Stimulated activated CD4-positive, alpha-beta T cell treated with anti-CD3 and anti-CD28 coated beads, TNF-alpha, amount 100 ng/mL, for 24 hours (primary cell): ENCODE results near the gene PPFIA1.
"Not testable (repeated sequence)": the region's sequence is repeated elsewhere in the genome, so short reads cannot be mapped to it uniquely, and the experiment has no call there.

Experiments
- DNase-seq, 3 experiments: peaks; one replicate each; pipeline ENCODE4 v3.0.0-alpha.2; 2020; ENCODE audit warnings: low read depth in 3 of 3

The PPFIA1 gene

DNA sequence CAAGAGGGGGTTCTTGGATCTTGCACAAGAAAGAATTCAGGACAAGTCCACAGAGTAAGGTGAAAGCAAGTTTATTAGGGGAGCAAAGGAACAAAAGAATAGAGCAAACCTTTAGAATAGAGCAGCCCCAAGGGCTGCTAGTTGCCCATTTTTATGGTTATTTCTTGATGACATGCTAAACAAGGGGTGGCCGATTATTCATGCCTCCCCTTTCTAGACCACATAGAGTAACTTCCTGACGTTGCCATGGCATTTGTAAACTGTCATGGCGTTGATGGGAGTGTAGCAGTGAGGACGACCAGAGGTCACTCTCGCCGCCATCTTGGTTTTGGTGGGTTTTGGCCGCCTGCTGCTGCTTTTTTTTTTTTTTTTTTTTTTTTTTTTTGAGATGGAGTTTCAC lies 120.4 kb downstream of the PPFIA1 start:
- not testable (repeated sequence) for DNase-seq

DNA sequence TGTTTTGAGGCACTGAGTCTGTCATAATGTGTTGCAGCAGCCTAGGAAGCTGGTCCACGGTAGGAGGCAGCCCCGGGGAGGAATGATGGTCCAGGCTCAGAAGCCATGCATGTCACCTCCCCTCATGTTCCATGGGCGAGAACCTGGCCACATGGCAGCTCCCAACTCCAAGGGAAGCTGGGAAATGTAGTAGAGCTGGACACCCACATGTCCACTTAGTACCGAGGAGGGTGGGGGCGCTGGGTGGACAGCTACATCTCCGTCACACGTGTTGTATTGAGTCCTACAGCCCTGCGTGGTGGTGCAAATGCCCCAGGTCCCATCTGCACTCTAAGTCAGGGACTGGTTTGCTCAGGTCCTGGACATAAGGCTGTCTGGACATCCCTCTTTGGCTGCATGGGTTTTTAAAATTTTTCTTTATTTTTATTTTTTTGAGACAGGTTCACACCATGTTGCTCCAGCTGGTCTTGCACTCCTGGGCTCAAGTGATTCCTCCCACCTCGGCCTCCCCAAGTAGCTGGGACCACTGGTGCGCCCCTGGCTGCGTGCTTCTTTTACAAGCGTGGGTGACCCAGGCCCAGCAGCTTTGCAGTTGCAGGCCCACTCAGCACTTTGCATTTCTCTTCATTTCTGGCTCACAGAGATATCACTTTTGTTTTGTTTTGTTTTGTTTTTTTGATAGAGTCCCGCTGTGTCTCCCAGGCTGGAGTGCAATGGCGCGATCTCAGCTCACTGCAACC lies 123.9 kb downstream of the PPFIA1 start:
- DNase-seq: no peak

DNA sequence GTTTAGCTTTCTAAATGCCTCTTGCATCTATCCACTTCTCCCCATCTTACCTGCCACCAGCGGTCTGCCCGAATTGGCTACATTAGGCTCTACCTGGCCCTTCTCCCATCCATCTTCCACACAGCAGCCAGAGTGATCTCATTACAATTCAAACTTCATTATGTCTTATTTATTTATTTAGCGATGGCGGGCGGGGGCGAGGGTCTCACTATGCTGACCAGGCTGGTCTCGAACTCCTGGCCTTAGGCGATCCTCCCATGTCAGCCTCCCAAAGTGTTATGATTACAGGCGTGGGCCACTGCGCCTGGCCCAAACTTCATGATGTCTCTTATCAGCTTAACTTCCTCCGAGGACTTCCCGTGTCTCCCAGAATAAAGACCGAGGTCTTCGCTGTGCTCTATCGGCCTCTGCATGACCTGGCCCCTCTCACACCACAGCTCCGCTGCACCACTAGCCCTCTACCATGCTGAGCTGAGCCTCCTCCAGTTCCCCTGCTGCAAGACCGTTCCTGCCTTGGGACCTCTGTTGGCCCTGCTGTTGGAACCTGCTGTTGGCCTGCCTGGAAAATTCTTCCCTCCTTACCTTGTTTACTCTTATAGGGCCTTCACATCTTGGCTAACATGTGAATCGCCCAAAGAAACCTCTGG lies 127.0 kb downstream of the PPFIA1 start:
- DNase-seq: no peak

DNA sequence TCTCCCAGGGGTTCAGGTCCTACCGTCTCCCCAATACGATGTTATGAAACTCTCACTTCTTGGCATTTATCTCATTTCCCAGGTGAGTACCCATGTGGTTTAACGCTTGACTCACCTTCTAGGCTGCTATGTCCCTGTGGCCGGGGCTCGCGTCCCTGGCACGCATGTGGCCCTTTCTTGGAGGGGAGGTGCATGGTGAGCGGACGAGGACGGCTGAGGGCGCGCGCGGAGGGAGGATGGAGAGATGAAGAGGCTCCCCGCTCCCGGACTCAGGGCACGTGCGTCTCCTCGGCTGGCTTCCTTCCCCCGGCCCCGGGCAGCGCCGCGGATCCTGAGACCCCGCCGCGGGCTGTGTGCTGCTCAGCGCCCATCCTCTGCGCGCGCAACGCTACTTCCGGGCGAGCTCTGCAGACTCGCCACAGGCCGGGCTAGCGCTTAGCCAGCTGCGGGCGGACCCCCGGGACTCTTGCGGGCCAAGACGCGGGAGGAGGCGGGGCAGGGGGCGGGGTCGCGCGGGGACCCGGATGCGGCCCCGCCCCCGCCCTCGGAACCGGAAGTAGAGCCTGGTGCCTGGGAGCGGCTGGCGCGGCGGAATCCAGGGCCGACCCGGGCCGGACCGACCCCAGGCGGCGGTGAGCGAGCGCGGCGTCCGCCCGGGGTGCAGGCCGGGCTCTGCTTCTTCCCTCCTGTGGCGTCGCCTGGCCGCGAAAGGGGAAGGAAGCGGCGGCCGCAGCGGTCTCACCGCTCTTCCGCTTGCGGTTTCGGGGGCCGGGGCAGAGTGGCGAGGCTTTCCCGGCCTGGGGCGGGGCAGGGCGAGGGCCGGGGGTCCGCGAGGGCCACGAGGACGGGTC lies 127.7 kb downstream of the PPFIA1 start, which contains the start of gene CTTN:
TSS of gene CTTN (plus strand) at position 547 of the 851 bp plus-strand sequence. CDS start 8,769 bp downstream, outside the sequence.
- DNase-seq: peak; percentile 55 to 71 (median 60)

DNA sequence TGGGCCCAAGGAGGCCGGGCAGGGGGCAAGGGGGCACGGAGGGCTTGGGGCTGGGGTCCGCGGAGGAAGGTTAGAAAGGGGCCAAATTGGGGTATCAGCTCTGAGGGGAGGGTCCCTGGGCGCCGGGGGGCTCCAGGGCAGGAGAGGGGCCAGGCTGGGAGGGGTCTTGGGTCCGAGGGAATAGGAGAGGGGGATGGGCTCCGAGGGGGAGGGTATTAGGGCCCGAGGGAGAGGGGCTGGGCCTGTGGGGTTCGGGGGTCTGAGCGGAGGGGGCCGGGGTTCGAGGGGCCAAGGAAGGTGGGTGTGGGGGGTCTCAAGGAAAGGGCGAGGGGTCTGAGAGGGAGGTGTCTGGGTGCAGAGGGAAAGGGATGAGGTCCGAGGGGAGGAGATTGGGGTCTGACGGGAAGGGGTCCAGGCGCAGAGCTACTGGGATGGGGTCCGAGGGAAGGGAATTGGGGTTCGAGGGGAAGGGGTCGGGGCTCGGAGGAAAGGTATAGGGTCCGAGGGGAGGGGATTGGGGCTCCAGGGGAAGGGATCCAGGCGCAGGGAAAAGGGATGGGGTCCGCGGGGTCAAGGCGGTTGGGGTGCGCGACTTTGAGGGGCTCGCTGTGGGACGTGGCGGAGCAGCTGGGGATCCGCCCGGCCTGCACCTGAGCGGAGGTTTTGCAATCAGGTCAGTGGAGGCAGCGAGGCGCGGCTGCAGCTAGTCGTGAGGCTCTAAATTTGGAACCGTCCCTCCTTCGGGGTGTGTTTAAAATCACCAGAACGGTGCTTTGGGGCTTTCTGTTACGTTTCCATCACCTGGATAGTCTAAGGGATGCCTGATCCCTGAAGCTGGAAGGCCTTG lies 128.6 kb downstream of the PPFIA1 start:
- DNase-seq: no peak

DNA sequence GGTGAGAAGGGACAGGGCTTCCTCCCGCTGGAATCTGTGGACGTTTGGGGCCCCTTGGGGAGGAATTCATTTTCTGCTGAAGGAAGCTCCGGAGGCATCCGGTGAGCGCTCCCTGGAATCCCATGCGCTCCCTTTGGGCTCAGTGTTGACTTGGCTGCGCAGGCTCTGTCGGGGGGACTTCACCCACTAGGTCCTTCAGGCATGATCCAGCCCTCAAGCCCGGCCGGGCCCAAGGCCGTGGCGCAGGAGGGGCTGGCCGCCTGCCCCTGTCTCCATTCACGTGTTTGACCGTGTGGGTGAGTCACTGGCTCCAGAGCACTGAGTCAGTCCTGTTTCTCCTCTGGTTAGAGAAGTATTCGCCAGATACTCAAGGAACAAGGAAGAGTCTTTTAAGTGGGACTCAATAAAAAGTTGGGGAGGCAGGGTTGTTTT lies 129.2 kb downstream of the PPFIA1 start:
- no peak for DNase-seq

DNA sequence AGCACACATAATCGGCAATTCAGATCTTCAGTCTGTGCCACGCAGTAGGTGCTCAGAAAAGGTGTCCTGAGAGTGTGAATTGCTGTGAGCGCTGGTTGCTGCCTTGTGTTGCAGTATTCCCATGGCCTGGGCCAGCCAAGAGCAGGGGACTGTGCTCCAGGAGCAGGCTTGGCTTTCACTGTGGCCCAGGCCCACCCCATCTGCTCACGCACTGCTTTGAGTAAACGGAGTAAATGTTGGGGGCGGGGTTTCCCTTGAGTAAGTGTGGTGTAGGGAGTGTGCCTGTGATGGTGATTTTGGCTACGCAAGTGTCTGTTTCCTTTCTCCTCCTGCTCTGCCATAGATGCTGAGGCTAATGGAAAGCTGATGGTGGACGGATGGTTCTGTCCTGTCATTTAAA lies 130.2 kb downstream of the PPFIA1 start:
- DNase-seq: no peak

DNA sequence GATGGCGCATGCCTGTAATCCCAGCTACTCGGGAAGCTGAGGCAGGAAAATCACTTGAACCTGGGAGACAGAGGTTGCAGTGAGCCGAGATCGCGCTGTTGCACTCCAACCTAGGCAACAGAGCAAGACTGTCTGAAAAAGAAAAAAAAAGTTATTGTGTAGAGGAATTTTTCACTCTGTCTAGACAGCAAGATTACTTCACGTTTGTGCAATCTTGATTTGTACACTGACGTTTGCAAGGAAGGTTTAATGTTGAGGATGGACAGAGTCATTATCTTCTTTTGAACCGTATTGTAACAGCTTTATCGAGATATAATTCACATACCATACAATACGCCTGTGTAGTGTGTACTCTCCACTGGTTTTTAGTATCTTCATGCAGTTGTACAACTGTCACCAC lies 131.5 kb downstream of the PPFIA1 start:
- no peak for DNase-seq

DNA sequence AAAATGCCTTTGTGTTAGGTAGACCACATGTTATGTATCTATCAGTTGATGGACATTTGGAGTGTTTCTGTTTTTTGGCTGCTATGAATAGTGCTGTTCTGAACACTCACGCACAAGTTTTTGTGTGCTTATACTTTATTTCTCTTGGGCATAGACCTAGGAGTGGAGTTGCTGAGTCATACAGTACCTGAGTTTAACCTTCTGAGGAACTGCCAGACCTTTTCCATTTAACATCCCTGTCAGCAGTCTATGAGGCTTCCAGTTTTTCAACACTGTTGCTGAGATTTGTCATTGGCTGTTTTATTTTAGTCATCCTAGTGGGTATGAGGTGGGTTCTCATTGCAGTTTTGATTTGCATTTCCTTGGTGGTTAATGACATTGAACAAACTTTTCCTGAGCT lies 132.2 kb downstream of the PPFIA1 start:
- no peak for DNase-seq

DNA sequence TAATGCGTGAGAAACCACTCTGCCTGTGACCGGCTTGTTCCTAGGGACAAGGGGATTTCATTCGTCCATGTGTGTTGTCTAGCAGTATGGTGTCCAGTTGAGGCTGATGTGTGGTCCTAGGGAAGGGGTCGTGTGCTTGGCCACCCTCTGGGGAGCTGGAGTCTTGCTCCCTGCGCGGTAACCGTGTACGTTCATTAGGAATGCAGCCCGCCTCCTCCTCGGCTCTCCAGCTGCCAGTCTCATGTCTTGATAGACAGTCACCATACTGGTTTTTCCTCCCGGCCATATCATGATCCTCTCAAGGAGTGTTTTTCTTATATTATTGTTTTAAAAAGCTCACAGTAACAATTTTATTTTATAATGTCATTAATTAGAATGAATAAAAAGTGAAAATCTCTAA lies 133.8 kb downstream of the PPFIA1 start:
- no peak for DNase-seq

DNA sequence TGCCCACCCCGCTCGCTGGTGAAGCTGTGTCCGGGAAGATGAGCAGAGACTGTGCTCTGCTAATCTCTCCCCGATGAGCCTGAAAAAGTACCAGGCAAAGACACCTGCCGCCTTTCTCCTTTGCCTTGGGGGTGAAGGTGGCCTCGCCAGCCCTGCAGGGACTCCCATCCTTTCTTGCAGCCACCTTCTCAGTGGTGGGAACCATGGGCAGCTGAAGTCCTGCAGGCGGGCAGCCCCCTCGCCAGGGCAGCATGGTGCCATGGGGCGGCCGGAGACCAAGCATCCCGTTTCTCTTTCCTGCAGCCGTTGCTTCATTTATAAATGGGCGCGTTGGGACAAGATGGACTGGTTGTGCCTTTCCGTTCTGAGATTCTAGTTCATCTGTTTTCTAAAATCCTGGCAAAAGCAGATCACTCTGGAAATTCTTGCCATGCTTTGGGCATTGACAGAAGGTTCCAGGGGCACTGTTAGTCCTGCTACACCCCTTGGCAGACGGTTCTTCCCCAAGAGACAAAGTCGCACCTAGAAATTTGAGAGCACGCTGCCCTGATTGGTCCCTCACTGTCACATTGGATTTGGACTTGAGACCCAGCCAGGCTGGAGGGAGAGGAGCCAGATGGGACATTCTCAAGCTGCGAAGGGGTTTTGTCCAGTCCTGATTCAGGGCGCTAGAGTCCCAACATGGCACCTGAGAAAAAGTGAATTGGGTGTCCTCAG lies 135.3 kb downstream of the PPFIA1 start:
- DNase-seq: no peak

DNA sequence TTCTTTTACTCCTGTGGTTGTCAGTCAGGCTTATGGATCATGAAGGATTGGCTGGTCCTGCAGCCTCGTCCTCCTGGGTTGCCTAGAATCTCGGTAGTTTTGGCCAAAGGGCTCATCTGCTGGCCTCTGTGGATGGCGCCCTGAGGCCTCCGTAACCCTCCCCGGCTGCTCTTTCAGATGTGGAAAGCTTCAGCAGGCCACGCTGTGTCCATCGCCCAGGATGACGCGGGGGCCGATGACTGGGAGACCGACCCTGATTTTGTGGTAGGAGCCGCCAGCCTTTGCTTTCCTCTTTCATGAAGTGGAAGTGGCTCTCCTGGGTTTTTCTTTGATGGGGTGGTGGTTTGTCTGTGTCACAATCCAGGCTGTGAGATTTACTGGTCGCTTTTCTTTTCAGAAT lies 136.6 kb downstream of the PPFIA1 start:
- DNase-seq: no peak

DNA sequence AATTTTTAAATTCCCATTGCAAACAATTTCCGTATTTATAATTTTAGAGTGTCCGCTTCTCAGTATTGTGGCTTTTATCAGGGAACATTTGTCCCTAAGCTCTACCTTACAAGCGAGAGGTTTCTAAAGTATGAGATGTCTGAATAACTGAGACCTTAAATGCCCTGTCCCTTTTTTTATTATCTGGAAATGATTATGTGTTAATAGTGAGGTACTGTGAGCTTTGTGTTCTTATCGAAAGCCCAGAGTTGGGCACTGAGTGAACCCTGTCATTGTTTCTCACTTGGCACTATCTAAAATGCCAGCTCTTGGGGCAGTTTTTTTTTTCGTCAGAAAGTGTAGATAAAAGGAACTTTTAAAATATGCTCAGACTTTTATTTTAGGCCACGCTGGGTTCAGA lies 137.3 kb downstream of the PPFIA1 start:
- DNase-seq: no peak

DNA sequence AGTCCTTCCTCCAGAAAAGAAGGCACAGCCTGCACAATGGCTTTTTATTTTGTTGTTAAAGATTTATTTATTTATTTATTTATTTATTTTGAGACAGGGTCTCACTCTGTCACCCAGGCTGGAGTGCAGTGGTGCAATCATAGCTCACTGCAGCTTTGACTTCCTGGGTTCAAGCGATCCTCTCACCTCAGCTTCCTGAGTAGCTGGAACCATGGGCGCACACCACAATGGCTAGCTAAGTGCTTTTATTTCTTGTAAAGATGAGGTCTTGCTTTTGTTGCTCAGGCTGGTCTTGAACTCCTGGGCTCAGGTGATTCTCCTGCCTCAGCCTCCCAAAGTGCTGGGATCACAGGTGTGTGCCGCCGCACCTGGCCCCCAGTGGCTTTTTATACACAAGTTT lies 137.8 kb downstream of the PPFIA1 start:
- DNase-seq: not testable (repeated sequence)

DNA sequence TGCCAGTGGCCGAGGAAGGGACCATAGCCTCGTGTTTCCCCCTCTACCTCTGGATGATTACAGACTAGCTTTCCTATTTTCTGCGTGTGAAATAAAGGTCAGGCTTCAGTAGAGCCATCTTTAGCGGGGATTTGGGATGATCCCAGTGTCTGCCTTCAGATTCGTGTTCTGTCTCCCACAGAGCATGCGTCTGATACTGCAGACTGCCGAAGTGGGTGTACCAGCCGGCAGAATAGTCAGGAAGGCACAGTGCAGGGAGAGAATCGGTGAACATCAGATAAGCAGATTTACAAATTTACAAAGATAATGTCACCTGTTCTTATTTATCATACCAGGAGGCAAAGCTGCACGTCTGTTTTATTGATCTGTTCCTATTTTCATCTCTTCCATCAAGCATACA lies 138.9 kb downstream of the PPFIA1 start:
- DNase-seq: no peak

DNA sequence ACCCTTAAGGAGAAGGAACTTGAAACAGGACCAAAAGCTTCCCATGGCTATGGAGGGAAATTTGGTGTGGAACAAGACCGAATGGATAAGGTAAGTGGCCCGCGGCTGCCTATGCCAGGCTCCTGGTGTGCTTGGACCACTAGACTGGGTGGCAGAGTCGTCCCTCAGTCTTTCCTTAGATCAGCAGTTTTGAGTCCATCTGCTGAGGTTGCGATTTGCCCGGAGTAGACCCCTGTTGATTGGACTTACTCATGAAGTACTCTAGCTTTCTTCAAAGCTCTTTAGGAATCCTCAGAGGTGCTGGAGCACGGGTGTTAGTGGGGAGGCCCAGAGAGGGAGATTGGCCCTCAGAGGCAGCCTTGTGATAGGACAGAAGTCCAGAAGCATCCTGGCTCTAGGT lies 139.4 kb downstream of the PPFIA1 start:
- no peak for DNase-seq

DNA sequence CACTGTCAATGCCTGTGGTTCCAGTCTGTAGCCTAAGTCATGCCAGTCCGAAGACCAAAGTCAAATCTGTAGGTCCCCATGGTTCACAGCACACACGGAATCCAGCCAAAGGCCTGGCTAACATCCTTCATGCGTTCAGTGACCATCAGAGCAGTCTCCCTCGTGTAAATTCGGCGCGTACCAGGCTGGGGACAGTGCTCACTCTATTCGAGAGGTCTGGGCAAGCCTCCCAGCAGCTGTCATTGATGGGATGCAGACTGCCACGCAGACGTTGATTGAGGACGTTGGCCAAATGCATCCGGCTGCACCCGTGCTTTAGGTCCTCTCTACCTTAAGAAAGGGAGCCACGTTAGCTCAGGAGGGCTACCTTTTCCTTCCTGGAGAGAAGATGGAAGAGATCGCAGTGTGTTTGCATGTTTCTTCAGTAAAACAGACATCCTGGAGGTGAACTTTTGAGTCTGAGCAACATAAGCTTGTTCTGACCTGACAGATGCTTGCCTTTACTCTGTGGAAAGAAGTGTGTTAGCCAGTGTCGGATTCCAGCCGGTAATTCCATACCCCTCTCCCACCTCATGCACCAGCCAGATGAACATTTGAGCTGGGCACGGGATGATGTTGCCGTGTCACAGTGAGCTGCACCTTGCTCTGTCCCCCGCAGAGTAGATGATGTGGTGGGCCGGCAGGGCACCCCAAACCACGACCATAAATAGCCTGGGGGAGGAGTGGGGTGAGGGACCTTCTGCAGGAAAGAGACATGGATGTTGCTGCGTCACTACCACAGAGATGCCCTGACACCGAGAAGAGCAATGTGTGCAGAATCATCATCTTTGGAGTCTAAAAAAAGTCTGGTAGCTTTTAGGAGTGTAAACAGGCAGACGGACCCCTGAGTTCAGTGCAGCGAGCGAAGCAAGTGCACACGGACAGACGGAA lies 140.1 kb downstream of the PPFIA1 start:
- DNase-seq: no peak

DNA sequence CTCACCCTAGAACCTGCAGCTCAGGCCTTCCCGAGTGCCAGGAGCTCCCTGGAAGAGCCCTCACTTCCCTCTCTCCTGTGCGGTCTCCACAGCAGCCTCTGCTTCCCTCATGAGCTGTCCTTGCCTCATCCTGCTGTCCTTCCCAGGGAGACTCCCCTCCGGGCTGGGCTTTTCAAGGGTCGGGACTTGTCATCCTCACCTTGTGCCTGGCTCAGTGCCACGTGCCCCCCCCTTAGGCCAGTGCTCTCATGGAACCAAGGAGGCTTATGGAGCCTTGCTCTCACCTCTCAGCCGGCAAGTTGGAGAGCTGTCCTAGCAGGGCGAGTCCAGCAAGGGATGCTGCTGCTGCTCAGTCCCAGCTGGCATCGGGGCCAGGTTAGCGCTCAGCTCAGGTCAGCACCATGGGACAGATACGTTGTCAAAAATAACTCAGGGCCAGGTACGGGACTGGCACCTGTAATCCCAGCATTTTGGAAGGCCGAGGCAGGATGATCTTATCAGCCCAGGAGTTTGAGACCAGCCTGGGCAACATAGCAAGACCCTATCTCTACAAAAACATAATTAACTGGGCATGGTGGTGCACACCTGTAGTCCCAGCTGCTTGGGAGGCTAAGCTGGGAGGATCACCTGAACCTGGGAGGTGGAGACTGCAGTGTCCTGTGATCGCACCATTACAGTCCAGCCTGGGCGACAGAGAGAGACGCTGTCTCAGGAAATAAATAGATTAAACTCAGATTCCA lies 141.4 kb downstream of the PPFIA1 start:
- DNase-seq: no peak

DNA sequence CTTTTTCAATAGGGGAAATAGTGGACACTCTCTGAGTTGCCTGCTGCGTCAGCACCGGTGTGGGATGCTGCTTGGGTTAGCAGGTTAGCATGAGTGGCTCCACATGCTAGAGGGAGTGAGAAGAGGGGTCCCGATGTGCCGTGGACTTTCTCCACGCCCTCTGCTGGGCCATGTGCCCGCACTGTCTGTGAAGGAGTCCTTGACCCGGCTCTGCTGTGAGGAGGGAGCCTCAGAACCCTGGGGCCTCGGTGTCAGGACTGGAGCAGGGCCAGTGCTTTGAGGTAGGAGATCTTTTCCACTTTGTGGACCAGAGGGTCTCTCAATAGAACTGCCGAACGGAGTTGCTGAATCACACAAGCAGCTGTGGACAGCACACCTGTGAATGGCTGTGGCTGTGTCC lies 142.7 kb downstream of the PPFIA1 start:
- DNase-seq: no peak
